CD4-positive, alpha-beta T cell treated with Interleukin-17A for 1 hour (primary cell): ENCODE measurements around the gene RGS6.

Source experiments
- DNase-seq: peaks from one replicate; pipeline ENCODE4 v3.0.0-alpha.2; 2020

Gene RGS6

DNA sequence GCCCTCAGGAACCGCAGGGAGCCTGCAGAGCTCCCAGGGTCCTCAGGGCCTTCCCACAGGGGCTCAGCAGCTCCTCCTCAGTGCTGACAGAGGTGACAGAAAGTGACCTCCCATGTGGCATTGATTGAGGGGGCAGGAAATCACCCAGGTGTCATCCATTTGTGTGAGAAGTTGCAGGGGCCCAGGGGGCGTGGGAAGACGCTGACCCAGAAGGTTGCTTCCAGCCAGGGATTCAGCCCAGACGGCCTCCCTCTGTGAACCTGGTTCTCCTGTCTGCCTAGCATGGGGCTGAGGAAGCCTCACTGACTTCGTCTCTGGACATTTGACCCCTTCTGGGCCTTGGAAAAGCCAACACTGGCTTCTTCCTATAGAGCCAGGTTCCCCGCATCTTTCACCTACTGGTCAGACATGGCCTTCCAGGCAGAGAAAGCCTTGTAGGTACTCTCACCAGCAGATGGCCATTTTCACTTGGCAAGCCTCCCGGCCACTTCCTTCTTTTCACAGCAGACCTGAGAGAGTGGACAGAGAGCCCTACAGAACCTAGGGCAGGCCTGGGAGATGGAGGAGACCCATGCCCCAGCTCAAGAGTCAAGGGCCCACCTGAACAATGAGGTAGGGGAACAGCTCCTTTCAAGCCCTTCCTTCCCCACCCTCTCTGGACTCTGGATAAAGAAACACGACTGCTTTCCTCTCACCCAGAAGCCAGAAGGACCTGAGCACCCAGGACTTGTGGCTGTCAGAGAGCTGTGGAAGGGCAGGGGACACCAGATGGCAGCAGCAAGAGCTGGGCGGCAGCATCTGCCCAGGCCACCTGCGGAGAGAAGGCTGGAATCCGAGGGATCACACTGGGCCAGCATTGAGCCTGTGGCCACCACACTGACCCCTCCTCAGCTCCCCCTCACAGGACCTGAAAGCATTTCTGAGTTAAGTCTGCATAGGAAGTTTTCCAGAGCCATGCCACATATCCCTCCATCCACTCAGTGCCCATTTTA lies 583.8 kb downstream of the RGS6 start:
- no peak for DNase-seq

DNA sequence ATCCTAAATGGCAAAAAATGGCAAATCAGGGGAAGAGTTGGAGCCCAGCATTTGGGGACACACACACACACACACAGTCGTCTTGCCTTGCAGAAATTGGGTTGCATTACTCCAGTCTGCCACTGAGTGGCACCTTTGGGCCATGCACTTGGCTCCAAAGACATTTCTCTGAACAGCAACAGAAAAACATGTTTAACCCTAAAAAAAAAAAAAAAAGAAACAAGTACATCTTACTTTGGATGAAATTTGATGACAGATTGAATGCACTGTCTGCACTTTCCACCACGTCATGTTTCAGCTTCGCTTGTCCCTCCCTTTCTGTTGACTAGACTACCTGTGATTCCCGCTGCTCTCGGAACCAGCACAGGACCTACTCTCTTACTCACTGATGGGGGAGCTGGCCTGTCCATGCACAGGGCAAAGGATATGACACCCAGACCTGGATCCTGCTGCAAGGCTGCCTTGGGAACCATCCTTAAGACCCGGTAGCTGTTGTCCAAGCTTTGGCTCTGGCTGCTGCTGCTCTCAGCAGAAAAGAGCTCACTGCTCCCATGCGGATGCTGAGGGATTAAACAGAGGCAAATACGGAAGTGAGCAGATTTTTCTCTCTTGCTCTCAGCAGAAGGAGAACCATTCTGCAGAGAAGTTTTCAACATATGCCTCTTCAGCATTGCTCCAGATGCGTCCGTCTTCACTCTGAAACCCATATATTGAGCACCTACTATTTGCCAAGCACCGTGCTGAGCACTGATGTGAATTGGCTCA lies 584.9 kb downstream of the RGS6 start:
- peak; percentile 81 for DNase-seq

DNA sequence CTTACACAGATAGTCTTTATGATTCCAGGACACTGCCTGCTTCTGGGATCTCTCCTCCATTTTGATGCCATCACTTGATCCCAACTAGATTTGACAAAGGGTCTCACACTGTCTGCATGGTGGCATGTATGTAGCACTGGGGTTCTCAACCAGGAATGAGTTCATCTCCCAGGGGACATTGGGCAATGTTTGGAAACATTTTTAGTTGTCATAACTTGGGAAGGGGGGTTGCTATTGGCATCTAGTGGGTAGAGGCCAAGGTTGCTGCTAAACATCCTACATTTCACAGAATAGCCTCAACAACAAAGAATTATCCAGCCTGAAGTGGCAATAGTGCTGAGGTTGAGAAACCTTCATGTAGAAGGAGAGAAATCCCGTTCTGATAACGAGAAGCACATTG lies 585.5 kb downstream of the RGS6 start:
- no peak for DNase-seq

DNA sequence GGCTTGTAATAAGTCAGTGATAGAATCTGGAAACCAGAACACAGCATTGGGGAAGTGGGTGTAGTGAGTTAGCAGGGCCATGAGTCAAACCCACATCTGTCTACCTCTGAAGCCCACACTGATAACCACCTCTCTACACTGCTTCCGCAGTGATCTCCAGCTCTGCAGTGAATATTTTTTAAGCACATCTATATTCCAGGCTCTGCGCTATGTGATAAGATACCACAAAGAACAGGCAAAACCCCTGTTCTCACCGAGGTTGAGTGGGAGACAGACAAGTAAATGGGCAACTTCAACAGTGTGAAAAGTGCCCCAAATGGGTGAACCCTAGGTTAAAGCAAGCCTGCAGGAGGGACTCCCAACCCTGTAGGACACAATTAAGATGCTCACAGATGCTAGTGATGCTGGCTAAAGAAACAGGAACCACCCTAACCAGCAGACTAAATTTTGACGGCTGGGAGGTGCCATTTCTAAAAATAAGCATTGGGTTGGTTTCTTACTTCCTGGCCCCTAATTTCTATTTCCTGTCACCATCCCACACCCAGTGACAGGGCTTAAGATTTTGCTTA lies 586.7 kb downstream of the RGS6 start:
- DNase-seq, result peak; percentile 54

DNA sequence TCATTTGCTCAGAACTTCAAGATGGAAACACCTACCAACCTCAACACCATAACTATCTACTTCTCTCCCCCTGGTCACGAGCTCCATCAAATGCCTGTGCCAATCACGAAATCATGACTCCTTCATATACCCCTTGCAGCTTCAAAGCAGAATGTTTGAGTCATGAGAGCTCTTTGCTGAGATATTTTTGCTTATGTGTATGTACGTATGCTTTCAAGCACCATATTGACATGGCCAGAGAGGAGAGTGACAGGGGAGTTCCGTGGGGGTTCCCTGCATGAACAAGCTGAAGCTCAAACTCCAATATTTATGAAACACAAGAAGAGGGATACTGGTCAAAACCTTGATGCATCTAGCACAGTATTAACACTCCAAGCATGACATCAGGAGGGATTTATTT lies 587.3 kb downstream of the RGS6 start:
- no peak for DNase-seq

DNA sequence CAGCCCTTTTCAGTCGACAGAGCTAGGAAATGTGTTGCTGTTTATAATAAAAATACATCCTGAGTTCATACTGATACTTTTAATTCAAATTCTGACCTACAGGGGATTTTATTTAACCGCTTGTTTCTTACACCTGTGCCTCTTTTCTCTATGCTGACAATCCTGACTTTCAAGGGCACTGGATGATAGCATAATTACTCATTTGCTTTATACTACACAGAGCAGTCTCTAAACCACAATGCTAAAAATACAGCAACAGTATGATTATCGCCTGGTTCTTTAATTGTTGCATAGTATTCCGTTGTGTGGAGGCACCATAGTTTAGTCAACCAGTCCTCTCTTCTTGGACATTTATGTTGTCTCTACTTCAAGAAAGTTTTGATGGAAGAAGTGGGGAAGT lies 588.8 kb downstream of the RGS6 start:
- no peak for DNase-seq

DNA sequence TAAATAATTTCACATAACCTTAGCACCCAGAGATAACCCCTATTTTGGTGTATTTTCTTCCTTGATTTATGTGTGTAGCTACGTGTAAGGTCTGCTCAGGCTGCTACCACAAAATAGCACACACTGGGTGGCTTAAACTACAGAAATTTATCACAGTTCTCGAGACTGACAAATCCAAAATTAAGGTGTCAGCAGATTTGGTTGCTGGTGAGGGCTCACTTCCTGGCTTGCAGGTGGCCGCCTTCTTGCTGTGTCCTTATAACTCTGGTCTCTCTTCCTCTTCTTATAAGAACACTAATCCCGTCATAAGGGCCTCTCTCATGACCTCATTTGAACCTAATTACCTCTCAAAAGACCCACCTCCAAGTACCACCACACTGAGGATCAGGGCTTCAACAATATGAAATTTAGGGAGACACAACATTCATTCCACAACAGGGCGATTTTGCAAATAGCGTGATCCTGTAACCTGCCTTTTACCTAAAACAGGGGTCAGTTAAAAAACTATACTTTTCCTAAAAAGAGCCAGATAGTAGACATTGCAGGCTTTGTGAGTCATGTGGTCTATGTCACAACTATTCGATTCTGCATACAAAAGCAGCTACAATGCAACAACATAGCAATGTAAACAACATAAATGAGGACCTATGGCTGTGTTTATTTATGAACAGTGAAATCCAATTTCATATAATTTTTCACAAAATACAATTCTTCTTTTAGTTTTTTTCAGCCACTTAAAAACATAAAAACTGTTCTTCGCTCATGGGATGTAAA lies 589.9 kb downstream of the RGS6 start:
- DNase-seq, result no peak

DNA sequence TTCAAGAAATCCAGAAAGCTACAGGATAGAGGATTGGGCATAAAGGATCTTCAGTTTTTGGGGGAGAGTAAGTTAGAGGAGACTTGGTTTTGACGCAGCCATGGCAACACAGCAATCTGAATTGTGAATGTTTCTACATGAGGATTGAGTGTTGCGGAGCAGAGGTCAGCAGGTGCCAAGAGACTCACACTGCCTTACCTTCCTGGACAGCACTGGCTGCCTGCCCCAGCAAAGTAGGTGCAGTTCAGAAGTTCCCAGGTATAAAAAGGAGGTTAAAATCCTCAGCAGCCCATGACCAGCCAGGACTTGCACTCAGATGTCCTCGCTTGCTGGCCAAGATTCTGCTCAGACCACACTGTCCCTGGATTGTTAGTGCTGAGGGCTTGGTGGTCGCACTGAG lies 590.6 kb downstream of the RGS6 start:
- no peak for DNase-seq

DNA sequence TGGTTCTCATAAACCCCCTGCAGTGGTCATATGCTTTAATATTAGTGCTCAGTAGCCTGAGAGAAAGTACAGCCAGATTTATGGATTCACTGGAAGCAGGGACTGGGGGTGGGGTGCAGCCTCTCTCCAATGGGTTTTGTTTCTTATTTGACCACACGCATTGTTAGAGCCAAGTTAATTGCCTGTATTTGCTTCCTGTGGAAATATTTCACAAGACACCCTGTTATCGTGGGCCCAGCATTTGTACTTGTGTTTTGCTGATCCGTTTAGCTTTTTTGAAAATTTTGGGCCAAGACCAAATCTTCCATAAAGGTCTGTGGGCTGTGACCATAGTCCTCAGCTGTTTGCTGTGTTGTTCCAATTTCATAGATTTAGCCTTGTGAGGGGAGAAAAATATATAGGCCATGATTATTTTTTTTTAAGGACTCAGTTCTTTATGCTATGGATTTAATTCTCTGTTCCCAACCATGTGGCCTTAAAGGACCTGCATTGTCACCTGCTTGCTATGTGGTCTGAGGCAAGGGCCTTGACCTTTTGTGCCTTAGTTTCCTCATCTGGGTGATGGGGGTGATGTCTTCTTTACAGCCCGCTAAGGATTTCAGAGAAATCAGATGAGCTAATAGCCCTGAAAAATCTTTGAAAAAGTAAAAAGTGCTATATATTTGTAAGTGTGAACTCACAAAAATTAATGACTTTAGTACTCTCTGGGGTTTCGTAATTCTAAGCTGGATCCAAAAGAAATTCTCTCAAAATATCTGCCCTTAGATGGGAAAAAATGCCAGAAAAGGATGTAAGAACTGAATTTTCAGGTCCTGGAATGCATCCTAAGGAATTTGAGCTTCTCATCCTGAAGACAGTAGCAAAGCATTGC lies 591.4 kb downstream of the RGS6 start:
- DNase-seq, result no peak

DNA sequence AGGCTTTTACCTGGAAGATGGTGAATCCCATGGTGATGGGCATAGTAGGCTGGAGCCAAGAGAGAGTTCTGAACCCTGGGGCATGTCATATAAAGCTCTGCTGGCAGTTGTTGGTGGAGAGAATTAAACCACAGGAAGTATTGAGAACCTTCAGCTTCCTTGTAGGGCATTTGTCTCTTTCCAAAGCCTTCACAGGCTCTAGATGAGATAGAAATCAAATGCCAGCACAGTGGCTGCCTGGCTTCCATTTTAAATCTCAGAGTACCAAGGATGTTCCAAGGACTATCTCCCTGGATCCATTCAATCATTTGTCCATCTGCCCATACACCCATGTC lies 592.0 kb downstream of the RGS6 start:
- DNase-seq, result no peak

DNA sequence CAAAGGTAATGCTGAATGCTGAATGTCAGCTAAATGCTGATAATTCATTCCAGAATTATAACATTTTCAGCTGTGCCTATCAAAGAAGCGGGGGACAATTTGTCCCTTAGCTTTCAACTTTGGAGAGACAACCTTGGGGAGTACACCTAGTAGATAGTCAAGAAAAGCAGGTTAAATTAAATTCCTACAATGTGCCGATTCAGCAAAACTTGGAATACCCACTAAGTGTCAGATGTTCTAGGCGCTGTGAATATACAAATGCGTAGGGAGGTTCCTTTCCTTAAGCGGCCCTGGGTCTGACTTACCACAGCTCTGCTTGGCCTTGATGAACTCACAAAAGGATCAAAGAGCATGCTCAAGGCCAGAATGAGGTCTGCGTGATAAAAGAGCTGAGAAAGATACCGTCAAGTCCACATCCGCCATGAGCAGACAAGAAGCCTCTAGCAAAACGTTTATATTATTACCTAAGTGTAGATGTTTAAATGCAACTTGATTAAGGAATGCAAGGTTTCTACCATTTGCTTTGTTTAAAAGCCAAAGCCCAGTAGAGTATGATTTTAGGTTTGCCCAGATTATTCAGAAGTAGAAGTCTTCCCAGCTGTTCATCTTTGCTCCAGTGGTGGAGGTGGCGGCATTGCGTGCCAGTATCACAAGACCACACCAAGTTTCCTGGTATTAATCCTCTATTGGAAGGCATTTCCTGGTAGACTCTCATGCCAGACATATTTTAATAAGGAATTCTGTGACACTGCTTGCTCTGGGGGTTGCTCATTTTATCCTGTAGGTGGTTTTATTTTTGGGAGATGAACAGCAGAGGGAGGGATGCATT lies 593.1 kb downstream of the RGS6 start:
- no peak for DNase-seq

DNA sequence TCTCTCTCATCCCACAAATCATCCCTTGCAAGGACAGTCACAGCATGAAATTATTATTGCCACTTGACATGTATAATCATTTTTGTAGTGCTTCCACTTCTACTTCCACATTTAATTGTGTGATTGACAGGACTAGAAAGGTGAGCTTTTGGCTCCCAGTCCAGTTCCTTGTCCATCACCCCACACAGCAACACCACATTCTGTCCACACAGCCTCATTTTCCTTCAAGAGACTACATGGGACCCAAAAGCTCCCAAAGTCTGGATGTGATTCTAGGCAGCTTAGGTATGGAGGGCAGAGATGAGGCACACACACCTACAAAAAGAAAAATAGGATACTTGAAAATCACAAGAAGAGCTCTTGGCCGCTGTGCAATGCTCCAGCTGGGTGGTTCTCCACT lies 595.4 kb downstream of the RGS6 start:
- DNase-seq, result no peak

DNA sequence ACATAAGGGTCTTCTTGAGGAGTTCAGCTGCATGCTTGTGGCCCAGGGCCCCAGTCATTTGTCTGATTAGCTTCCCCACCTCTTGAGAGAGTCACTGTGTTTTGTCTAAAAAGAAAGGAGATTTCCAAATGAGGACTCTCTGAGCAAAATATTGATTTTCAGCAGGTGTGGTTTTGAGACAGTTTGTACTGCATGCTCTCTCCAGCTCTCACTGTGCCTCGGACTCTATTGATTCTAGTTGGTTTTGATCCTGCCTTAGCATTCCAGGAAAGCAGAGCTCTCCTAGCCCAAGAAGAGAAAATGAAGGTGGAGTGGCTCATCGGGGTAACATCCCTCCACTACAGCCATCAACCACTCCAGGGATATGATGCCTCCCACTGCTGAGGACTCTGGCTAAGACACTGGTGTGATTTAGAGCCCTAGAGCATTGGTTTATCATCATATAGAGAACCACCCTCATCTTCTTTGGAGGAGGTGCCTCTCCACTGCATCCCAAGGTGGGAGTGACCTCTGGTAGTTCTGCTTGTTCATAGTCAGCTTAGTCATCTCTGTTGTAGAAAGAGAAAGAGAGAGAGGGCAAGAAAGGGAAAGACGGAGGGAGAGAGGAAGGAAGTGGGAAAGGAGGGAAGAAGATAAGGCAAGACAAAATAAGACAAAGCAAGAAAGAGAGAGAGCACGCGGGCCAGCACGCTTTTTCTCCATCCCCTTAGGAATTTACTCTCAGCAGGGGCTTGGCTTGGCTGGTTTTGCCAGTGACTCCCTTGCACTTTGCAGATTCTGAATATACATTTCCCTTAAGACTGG lies 596.0 kb downstream of the RGS6 start:
- no peak for DNase-seq

DNA sequence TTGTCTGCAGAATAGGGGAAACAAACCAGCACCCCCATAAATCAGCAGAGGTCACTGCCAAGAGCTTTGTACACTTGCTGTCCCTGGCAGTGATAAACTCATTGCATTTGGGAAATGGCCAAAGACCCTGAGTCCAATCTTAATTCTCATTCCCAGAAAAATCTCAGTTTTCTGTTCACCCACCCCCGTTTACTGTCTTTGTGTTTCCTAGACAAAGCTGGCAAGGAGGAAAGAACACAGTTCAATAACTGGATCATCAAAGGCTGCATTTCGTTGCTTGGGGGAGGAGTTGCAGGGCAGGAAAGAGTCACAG lies 596.6 kb downstream of the RGS6 start:
- DNase-seq, result no peak

DNA sequence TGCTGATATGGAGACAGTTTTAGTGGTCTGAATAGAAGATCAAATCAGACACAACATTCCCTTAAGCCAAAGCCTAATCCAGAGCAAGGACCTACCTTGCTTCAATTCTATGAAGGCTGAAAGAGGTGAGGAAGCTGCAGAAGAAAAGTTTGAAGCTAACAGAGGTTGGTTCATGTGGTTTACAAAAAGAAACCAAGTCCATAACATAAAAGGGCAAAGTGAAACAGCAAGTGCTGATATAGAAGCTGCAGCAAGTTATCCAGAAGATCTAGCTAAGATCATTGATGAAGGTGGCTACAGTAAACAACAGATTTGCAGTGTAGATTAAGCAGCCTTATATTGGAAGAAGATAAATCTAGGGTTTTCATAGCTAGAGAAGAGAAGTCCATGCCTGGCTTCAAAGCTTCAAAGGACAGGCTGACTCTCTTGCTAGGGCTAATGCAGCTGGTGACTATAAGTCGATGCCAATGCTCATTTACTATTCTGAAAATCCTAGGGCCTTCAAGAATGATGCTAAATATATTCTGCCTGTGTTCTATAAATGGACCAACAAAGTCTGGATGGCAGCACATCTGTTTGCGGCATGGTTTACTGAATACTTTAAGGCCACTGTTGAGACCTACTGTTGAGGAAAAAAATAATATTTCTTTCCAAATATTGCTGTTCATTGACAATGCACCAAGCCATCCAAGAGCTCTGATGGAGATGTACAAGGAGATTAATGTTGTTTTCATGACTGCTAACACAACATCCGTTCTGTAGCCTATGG lies 600.6 kb downstream of the RGS6 start:
- peak; percentile 33 for DNase-seq

DNA sequence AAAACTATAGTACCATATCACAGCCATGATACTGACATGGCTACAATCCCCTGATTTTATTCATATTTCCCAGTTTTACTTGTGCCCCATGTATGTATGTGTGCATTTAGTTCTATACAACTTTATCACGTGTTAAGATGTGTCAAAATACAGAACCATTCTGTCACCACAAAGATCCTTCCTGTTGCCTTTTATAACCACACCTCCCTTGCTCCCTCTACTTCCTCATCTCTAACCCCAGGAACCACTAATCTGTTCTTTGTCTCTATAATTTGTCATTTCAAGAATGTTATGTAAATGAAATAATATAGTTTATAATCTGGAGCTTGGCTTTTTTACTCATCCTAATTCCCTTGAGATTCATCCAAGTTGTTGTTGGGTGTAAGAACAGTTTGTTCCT lies 603.3 kb downstream of the RGS6 start:
- DNase-seq, result peak; percentile 51

DNA sequence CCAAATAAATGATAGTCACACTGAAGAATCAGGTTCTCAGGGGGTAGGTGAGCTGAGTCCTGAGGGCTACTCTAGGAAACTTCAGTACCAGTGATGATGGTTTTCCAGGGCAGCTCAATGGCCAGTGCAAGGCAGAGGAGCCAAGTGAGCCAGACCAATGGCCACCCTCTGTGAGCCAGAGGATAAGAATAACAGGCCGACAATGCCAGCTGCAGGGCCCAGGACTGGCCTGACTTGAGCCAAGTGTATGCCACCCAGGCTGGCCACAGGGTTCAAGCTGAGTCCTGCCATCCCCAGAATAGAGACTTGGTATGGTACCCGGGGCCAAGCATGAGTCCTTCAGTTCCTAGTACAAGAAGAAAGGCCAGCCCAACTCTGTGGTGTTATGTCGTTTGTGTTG lies 606.2 kb downstream of the RGS6 start:
- no peak for DNase-seq

DNA sequence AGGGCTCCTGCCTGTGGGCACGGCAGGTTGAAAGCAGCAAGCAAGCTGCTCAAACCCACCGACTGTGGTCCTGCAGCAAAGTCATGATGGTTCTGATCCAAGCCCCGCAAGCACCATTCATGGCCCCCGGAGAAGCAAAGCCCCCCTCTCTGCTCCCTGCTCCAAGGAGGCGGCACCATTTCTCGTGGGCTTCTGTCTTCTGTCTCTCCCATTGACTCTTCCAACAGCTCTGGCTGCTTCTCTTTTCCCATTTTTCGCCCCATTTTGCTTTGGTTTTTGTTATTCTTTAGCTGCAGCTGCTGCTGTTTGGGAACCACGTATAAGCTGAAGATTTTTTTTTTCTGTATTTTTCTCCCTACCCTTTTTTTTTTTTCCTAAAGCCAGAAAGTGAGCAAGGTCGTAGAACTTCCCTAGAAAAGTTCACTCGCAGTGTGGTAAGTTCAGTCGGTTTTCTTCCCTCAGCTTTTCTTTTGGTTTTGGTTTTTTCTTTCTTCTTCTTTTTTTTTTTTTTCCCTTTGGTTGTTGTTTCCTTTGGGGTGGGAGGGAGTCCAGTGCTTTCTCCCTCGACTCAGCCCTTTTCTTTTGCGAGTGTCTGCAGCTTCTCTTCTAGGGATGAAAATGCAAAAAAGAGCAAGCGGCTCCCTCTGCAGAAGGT lies 607.6 kb downstream of the RGS6 start:
- DNase-seq, result no peak

DNA sequence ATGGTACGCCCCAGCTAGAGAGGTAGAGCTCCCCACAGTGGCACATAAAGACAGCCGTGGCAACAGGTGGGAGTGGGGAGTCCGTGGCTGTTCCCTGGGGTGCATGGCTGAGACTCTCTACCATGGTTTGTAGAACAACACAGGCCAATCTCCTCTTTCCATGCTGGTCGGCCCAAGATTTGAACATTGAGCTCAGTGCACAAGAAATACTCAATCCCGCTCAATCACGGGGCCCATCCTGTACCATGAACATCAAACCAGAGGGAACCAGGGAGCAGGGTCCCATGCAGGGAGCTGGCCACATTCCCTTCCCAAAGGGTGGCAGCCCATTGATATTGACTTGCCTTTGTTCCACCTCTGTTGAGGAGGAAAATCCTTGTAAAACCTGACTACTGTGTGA lies 608.6 kb downstream of the RGS6 start:
- DNase-seq, result no peak
